Measurements from ENCODE around the gene PPP2R2D. TPM values are rescaled to one million over a fixed set of nuclear protein-coding genes. Genes with fewer than 3 reads are reported as not detected.
"Not testable (repeated sequence)": the region's sequence is repeated elsewhere in the genome, so short reads cannot be mapped to it uniquely, and the experiment has no call there.

PPP2R2D gene
- total RNA-seq, 2 experiments from 2014 or later, result 36.5 to 37.5 TPM

GRCh38 chr10:131883621-131884393 is 17.0 kb upstream of the PPP2R2D start:
- H3K4me3 Mint-ChIP-seq; POLR2A ChIA-PET; CTCF ChIA-PET; H3K4me1 Mint-ChIP-seq (ENCODE audit: low read depth); DNase-seq; H3K9me3 Mint-ChIP-seq (ENCODE audit: insufficient read depth); H3K27me3 Mint-ChIP-seq (ENCODE audit: low read depth); H3K36me3 Mint-ChIP-seq (ENCODE audit: low read depth); ATAC-seq: not testable (repeated sequence)
- peak overlapping the region; percentile 28 for H3K27ac Mint-ChIP-seq

- Mint-ChIP-seq H3K9me3 (ENCODE audit: insufficient read depth) (no peaks in the 10 kb centered on the region), H3K27me3 (ENCODE audit: low read depth) (peaks cover 4% of the 10 kb centered on the region), H3K27ac (no peak overlapping the region), H3K36me3 (ENCODE audit: low read depth) (no peaks in the 10 kb centered on the region), H3K4me1 (ENCODE audit: low read depth) (peaks cover 3% of the 10 kb centered on the region), H3K4me3 (no peak overlapping the region)
- POLR2A ChIA-PET, result interaction anchor here (1.0 kb wide), 1 partner anchor 137 kb away, joined by 3 read pairs; no protein-coding TSS in a partner anchor
- ATAC-seq (peak; percentile 99), DNase-seq (peak; percentile 83)
- CTCF ChIA-PET, result interaction anchor here (0.5 to 2.6 kb wide), 29 partner anchors 10 to 517 kb away, joined by 3 to 88 read pairs (median 4); partner anchors contain the start of gene PPP2R2D
Measured at GRCh38 chr10:131885391-131886165, 15.2 kb upstream of the PPP2R2D start.

- H3K4me1 Mint-ChIP-seq (ENCODE audit: low read depth), result peaks cover 3% of the 10 kb centered on the region
- H3K27me3 Mint-ChIP-seq (ENCODE audit: low read depth), result peaks cover 4% of the 10 kb centered on the region
- POLR2A ChIA-PET, result interaction anchor here (1.0 kb wide), 1 partner anchor 136 kb away, joined by 3 read pairs; no protein-coding TSS in a partner anchor
- H3K9me3 Mint-ChIP-seq (ENCODE audit: insufficient read depth), result no peaks in the 10 kb centered on the region
- no peak for ATAC-seq
- CTCF ChIA-PET, result interaction anchor here (0.5 to 2.6 kb wide), 27 partner anchors 9 to 518 kb away, joined by 3 to 88 read pairs (median 5); partner anchors contain the start of gene PPP2R2D
- H3K36me3 Mint-ChIP-seq (ENCODE audit: low read depth), result no peaks in the 10 kb centered on the region
- DNase-seq, result no peak
- H3K27ac Mint-ChIP-seq, result no peak overlapping the region
- H3K4me3 Mint-ChIP-seq, result no peak overlapping the region
Measured at GRCh38 chr10:131886237-131886636, 14.6 kb upstream of the PPP2R2D start.

- ATAC-seq, result no peak
- no peaks in the 10 kb centered on the region for H3K9me3 Mint-ChIP-seq (ENCODE audit: insufficient read depth)
- CTCF ChIA-PET, result interaction anchor here (2.1 kb wide), 1 partner anchor 135 kb away, joined by 8 read pairs; no protein-coding TSS in a partner anchor
Measured at GRCh38 chr10:131888186-131888604, 12.6 kb upstream of the PPP2R2D start.

GRCh38 chr10:131889755-131890154 is 11.1 kb upstream of the PPP2R2D start:
- H3K4me1 Mint-ChIP-seq (ENCODE audit: low read depth), result peaks cover 3% of the 10 kb centered on the region
- H3K27me3 Mint-ChIP-seq (ENCODE audit: low read depth), result peaks cover 4% of the 10 kb centered on the region
- no peak overlapping the region for H3K4me3 Mint-ChIP-seq
- no peaks in the 10 kb centered on the region for H3K36me3 Mint-ChIP-seq (ENCODE audit: low read depth)
- DNase-seq (no peak), ATAC-seq (no peak)
- POLR2A ChIA-PET, result no interaction called here
- H3K9me3 Mint-ChIP-seq (ENCODE audit: insufficient read depth), result no peaks in the 10 kb centered on the region
- CTCF ChIA-PET, result interaction anchor here (2.1 kb wide), 1 partner anchor 133 kb away, joined by 8 read pairs; no protein-coding TSS in a partner anchor
- no peak overlapping the region for H3K27ac Mint-ChIP-seq

More at GRCh38 chr10:131888186-131888604, 12.6 kb upstream of the PPP2R2D start:
- POLR2A ChIA-PET, result no interaction called here
- Mint-ChIP-seq H3K27ac (no peak overlapping the region), H3K4me1 (ENCODE audit: low read depth) (peaks cover 3% of the 10 kb centered on the region), H3K36me3 (ENCODE audit: low read depth) (no peaks in the 10 kb centered on the region), H3K4me3 (no peak overlapping the region), H3K27me3 (ENCODE audit: low read depth) (peaks cover 4% of the 10 kb centered on the region)
- DNase-seq, result no peak

- peaks cover 4% of the 10 kb centered on the region for H3K27me3 Mint-ChIP-seq (ENCODE audit: low read depth)
- peaks cover 4% of the 10 kb centered on the region for H3K4me1 Mint-ChIP-seq (ENCODE audit: low read depth)
- H3K27ac Mint-ChIP-seq, result no peak overlapping the region
- ChIA-PET CTCF (interaction anchor here (2.1 kb wide), 1 partner anchor 132 kb away, joined by 8 read pairs; no protein-coding TSS in a partner anchor), POLR2A (no interaction called here)
- DNase-seq, result no peak
- ATAC-seq, result no peak
- no peaks in the 10 kb centered on the region for H3K9me3 Mint-ChIP-seq (ENCODE audit: insufficient read depth)
- no peak overlapping the region for H3K4me3 Mint-ChIP-seq
- H3K36me3 Mint-ChIP-seq (ENCODE audit: low read depth), result no peaks in the 10 kb centered on the region
Measured at GRCh38 chr10:131890276-131891195, 10.3 kb upstream of the PPP2R2D start.

- ChIA-PET POLR2A (no interaction called here), CTCF (interaction anchor here (1.4 kb wide), 1 partner anchor 131 kb away, joined by 5 read pairs; no protein-coding TSS in a partner anchor)
- H3K9me3 Mint-ChIP-seq (ENCODE audit: insufficient read depth), result no peaks in the 10 kb centered on the region
- H3K36me3 Mint-ChIP-seq (ENCODE audit: low read depth), result no peaks in the 10 kb centered on the region
- no peak for DNase-seq
- peaks cover 11% of the 10 kb centered on the region for H3K4me1 Mint-ChIP-seq (ENCODE audit: low read depth)
- H3K27me3 Mint-ChIP-seq (ENCODE audit: low read depth), result peaks cover 4% of the 10 kb centered on the region
- no peak overlapping the region for H3K4me3 Mint-ChIP-seq
- no peak for ATAC-seq
- H3K27ac Mint-ChIP-seq, result no peak overlapping the region
Measured at GRCh38 chr10:131891196-131891928, 9.4 kb upstream of the PPP2R2D start.

- POLR2A ChIA-PET, result no interaction called here
- Mint-ChIP-seq H3K27me3 (ENCODE audit: low read depth) (peaks cover 4% of the 10 kb centered on the region), H3K36me3 (ENCODE audit: low read depth) (no peaks in the 10 kb centered on the region), H3K4me1 (ENCODE audit: low read depth) (peaks cover 18% of the 10 kb centered on the region), H3K9me3 (ENCODE audit: insufficient read depth) (no peaks in the 10 kb centered on the region), H3K4me3 (no peak overlapping the region), H3K27ac (no peak overlapping the region)
- CTCF ChIA-PET, result interaction anchor here (1.4 kb wide), 1 partner anchor 131 kb away, joined by 5 read pairs; no protein-coding TSS in a partner anchor
- DNase-seq (no peak), ATAC-seq (no peak)
Measured at GRCh38 chr10:131891929-131892805, 8.6 kb upstream of the PPP2R2D start.

GRCh38 chr10:131892806-131893675 is 7.8 kb upstream of the PPP2R2D start:
- Mint-ChIP-seq H3K4me3 (no peak overlapping the region), H3K4me1 (ENCODE audit: low read depth) (peaks cover 22% of the 10 kb centered on the region), H3K27ac (no peak overlapping the region), H3K36me3 (ENCODE audit: low read depth) (no peaks in the 10 kb centered on the region), H3K27me3 (ENCODE audit: low read depth) (peaks cover 2% of the 10 kb centered on the region), H3K9me3 (ENCODE audit: insufficient read depth) (no peaks in the 10 kb centered on the region)
- DNase-seq (no peak), ATAC-seq (no peak)
- ChIA-PET POLR2A (no interaction called here), CTCF (interaction anchor here (1.4 kb wide), 1 partner anchor 130 kb away, joined by 5 read pairs; no protein-coding TSS in a partner anchor)

Data from activated CD8-positive, alpha-beta T cell treated with anti-CD3 and anti-CD28 coated beads, Interleukin-2, amount 10 ng/mL, durations not matched to agents 7 days and 5 days (primary cell).